Upper lobe of left lung (tissue), 6 donors: ENCODE results near the gene HBQ1. TPM values are rescaled to one million over a fixed set of nuclear protein-coding genes. Genes with fewer than 3 reads are reported as not detected.

Experiments
- ATAC-seq, 2 donors: fragments of 200-7000 bp; cut with Tn5 transposase; one replicate each; pipeline ENCODE4 v1.9.1; 2022; ENCODE audit warnings: mild to moderate bottlenecking in 2 of 2, moderate library complexity in 2 of 2; ENCODE audit not compliant: low FRiP score in 2 of 2
- DNase-seq, 2 donors: peaks; one replicate each; pipeline ENCODE4 v3.0.0-alpha.2; 2019 to 2020
- H3K27ac ChIP-seq, 4 donors: fragments of 200-600 bp; sonication (generic); one replicate each; pipeline ENCODE4 v1.5.1; 2016 to 2019
- H3K27me3 ChIP-seq, 4 donors: fragments of 200-600 bp; sonication (generic); one replicate each; pipeline ENCODE4 v1.5.1; 2017 to 2019
- H3K36me3 ChIP-seq, 4 donors: fragments of 200-600 bp; sonication (generic); one replicate each; pipeline ENCODE4 v1.5.1; 2016 to 2019
- H3K4me1 ChIP-seq, 4 donors: fragments of 200-600 bp; sonication (generic); one replicate each; pipeline ENCODE4 v1.5.1; 2018 to 2019
- H3K4me3 ChIP-seq, 4 donors: fragments of 200-600 bp; sonication (generic); one replicate each; pipeline ENCODE4 v1.5.1; 2017 to 2019; ENCODE audit warnings: mild to moderate bottlenecking in 2 of 4, moderate library complexity in 1 of 4
- H3K9me3 ChIP-seq, 4 donors: fragments of 200-600 bp; sonication (generic); one replicate each; pipeline ENCODE4 v1.5.1; 2018 to 2019
- EP300 ChIP-seq, 4 donors: sonication (generic); formaldehyde crosslinking; IDR thresholded peaks; one replicate each; pipeline ENCODE4 v1.5.1; 2017; ENCODE audit warnings: antibody characterized with exemption in 4 of 4, control low read depth in 2 of 4
- POLR2A ChIP-seq, 4 donors: fragments of 450-650 bp; IDR thresholded peaks; one replicate each; pipeline ENCODE4 v1.5.1; 2016 to 2017; ENCODE audit warnings: antibody characterized with exemption in 4 of 4, mild to moderate bottlenecking in 2 of 4
- POLR2AphosphoS5 ChIP-seq, 2 donors: sonication (generic); formaldehyde crosslinking; IDR thresholded peaks; one replicate each; pipeline ENCODE4 v1.5.1; 2017; ENCODE audit warnings: antibody characterized with exemption in 2 of 2
- WGBS, 2 donors: methylation state at CpG; one replicate each; pipeline ENCODE4 v1.1.5; 2017 to 2018; 5-methylcytosine and 5-hydroxymethylcytosine counted together
- total RNA-seq, 6 donors: library from RNA; depleted of rRNA in 4 of 6; stranded (reverse); fragments of >200 nt in 4 of 6; gene quantifications; one replicate each; pipeline versions ENCODE4 v1.1.0 to v1.2.1, GENCODE V29; 2016 to 2021
- TF ChIP-seq, protein P1 (sequence below), 6 experiments: fragments of 450-650 bp in 4 of 6; fragments of 200-600 bp in 2 of 6; sonication (generic) in 2 of 6; IDR thresholded peaks; one replicate each; pipeline ENCODE4 v1.5.1; 2016 to 2019; ENCODE audit warnings: antibody characterized with exemption in 6 of 6
- donor health status: DM: no; HTN: no; CAD: no; lungs with moderate emphysema.
- donor health status: DM: no; HTN: yes; CAD: no; lungs with severe emphysema.

Gene HBQ1
- total RNA-seq, 6 donors from 2014 or later, result not detected

DNA sequence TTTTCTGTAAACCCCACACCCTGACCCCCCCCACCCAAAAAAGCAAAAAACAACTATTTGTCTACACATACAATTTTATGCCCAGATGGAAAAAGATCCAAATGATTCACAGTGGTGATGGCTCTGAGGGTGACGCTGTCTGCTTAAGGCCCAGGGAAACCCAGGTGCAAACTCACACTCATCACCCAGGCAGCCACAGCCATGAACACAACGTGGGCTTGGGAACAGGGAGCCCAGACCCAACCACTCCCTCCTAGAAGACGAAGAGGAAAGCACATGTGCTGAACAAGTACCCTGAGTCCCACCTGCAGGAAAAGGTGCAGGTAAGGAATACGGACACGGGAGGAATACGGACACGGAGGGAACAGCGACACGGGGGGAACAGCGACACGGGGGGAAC, 5.4 kb downstream of the HBQ1 start:
- DNase-seq (no peak), ATAC-seq (no peak)
- TF ChIP-seq POLR2AphosphoS5 (IDR thresholded peaks at IDR 0.05) (no peak), POLR2A (IDR thresholded peaks at IDR 0.05) (no peak), EP300 (IDR thresholded peaks at IDR 0.05) (no peak)
- TF ChIP-seq, protein P1, sequence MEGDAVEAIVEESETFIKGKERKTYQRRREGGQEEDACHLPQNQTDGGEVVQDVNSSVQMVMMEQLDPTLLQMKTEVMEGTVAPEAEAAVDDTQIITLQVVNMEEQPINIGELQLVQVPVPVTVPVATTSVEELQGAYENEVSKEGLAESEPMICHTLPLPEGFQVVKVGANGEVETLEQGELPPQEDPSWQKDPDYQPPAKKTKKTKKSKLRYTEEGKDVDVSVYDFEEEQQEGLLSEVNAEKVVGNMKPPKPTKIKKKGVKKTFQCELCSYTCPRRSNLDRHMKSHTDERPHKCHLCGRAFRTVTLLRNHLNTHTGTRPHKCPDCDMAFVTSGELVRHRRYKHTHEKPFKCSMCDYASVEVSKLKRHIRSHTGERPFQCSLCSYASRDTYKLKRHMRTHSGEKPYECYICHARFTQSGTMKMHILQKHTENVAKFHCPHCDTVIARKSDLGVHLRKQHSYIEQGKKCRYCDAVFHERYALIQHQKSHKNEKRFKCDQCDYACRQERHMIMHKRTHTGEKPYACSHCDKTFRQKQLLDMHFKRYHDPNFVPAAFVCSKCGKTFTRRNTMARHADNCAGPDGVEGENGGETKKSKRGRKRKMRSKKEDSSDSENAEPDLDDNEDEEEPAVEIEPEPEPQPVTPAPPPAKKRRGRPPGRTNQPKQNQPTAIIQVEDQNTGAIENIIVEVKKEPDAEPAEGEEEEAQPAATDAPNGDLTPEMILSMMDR (IDR thresholded peaks at IDR 0.05), result no peak
- Histone ChIP-seq H3K4me3 (no peak overlapping the region), H3K9me3 (no peaks in the 10 kb centered on the region), H3K27me3 (peaks cover 0 to 6% (median under 1%) of the 10 kb centered on the region in 4 donors), H3K27ac (no peak overlapping the region), H3K36me3 (peaks cover 22 to 36% (median 34%) of the 10 kb centered on the region in 4 donors), H3K4me1 (peaks cover 9 to 11% (median 10%) of the 10 kb centered on the region in 4 donors)
- WGBS, 2 donors, result 77 to 86% methylated on average over 4 to 11 of the region's 11 CpGs

DNA sequence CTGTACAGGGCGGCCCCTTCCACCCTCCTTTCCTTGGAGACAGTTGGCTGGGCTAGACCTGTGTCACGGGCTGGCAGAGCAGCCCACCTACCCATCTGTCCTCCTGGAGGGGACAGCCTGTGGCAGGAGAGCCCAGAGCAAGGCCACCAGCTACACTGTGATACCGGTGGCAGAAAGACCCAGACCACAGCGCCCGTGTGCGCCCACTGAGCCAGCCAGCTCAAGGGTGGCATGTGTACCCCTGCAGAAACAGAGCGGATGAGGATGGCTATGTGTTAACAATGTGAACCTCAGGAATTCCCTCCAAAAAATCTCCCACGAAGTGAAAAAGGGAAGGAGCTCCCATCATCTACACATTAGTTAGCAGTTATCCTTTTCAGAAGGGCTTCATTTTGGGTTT, 7.1 kb downstream of the HBQ1 start:
- ATAC-seq (no peak), DNase-seq (no peak)
- H3K27me3 ChIP-seq, result no peaks in the 10 kb centered on the region
- H3K36me3 ChIP-seq, result peaks cover 35 to 53% (median 50%) of the 10 kb centered on the region in 4 donors
- TF ChIP-seq POLR2A (IDR thresholded peaks at IDR 0.05), result no peak
- TF ChIP-seq POLR2AphosphoS5 (IDR thresholded peaks at IDR 0.05), result no peak
- TF ChIP-seq EP300 (IDR thresholded peaks at IDR 0.05), result no peak
- TF ChIP-seq, protein P1 (IDR thresholded peaks at IDR 0.05), result no peak
- H3K4me3 ChIP-seq, result no peak overlapping the region
- WGBS, 2 donors, result 93 to 95% methylated on average over 6 to 8 of the region's 8 CpGs
- no peaks in the 10 kb centered on the region for H3K9me3 ChIP-seq
- H3K27ac ChIP-seq, result no peak overlapping the region
- no peaks in the 10 kb centered on the region for H3K4me1 ChIP-seq

DNA sequence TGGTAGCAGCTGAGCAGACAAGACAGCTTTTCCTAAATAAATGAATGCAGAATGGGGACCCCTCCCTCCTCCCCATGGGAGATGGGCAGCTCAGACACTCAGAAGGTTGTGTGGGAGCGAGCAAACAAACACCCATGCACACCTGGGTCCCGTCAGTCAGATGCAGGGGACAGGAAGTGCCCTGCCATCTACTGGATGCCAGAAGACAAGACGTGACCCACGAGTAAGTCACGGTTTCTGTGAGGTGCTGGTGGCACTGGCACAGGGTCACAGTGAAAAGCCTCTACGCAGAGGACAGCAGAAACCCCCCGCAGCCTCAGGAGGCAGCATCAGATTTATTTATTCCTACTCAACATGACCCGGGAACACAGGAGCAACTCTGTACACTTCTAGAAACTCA, 8.4 kb downstream of the HBQ1 start:
- ATAC-seq (peak in 1 of 2 donors; percentile 34), DNase-seq (no peak)
- Histone ChIP-seq H3K4me3 (no peak overlapping the region), H3K36me3 (peaks cover 40 to 66% (median 64%) of the 10 kb centered on the region in 4 donors), H3K27ac (no peak overlapping the region), H3K27me3 (no peaks in the 10 kb centered on the region), H3K9me3 (no peaks in the 10 kb centered on the region), H3K4me1 (no peaks in the 10 kb centered on the region)
- WGBS, 2 donors, result 81 to 96% methylated on average over 4 to 8 of the region's 8 CpGs
- TF ChIP-seq, protein P1 (IDR thresholded peaks at IDR 0.05), result no peak
- TF ChIP-seq POLR2A (IDR thresholded peaks at IDR 0.05), result no peak
- TF ChIP-seq EP300 (IDR thresholded peaks at IDR 0.05), result no peak
- TF ChIP-seq POLR2AphosphoS5 (IDR thresholded peaks at IDR 0.05), result no peak

DNA sequence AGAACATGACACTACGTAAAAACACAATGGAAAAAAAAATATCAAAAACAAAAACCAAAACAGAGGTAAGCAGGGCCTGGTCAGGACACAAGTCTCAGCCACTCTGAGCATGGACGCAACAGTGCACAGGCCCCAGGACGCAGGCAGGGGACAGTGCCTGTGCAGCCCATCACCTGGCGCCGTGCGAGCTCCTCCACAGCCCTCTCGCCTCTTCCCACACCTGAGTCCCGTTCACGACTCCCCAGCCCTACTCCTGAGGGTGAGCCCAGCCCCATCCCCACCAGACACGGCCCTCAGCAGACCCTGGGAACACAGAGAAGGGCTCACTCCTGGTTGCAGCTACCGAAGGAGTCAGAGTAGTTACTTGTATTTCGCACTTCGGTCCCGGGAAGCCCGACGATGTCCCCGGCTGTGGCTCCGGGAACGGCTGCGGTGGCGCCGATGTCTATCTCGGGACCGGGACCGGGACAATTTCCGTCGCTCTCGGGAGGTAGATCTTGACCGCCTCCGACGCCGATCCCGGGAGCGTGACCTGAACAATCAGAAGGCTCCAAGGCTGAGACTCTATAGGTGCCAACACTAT, 9.4 kb downstream of the HBQ1 start:
- peak in 1 of 2 donors; percentile 81 for DNase-seq
- Histone ChIP-seq H3K4me1 (no peaks in the 10 kb centered on the region), H3K27me3 (no peaks in the 10 kb centered on the region), H3K9me3 (no peaks in the 10 kb centered on the region), H3K27ac (no peak overlapping the region), H3K36me3 (peaks cover 41 to 76% (median 74%) of the 10 kb centered on the region in 4 donors), H3K4me3 (no peak overlapping the region)
- TF ChIP-seq, protein P1 (IDR thresholded peaks at IDR 0.05), result no peak
- TF ChIP-seq POLR2AphosphoS5 (IDR thresholded peaks at IDR 0.05), result no peak
- TF ChIP-seq EP300 (IDR thresholded peaks at IDR 0.05), result no peak
- TF ChIP-seq POLR2A (IDR thresholded peaks at IDR 0.05), result no peak
- ATAC-seq, result peak; percentile 12 to 44
- WGBS, 2 donors, result 95 to 96% methylated on average over 24 to 34 of the region's 34 CpGs

DNA sequence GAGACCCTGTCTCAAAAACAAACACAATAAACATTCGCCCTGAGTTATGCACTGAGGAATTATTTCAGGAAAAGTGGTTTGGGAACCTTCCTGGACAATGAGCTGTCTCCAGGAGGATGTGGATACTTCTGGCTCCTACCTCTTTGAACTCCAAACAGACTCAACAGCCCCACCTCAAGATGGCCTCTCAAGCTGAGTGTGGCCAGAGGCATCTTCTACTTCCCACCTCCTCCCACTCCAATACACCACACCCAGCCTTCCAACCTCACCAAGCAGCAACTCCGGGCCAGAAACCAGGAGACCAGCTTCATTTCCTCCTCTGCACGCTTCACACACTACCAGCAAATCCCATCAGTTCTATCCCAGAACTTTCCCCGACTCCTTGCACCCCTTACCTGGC, 11.6 kb downstream of the HBQ1 start:
- Histone ChIP-seq H3K27me3 (no peaks in the 10 kb centered on the region), H3K4me1 (no peaks in the 10 kb centered on the region), H3K4me3 (no peak overlapping the region), H3K36me3 (peaks cover 47 to 98% (median 95%) of the 10 kb centered on the region in 4 donors), H3K27ac (no peak overlapping the region), H3K9me3 (no peaks in the 10 kb centered on the region)
- no peak for TF ChIP-seq POLR2A (IDR thresholded peaks at IDR 0.05)
- TF ChIP-seq, protein P1 (IDR thresholded peaks at IDR 0.05), result no peak
- no peak for TF ChIP-seq EP300 (IDR thresholded peaks at IDR 0.05)
- no peak for TF ChIP-seq POLR2AphosphoS5 (IDR thresholded peaks at IDR 0.05)
- no peak for ATAC-seq
- DNase-seq, result no peak
- WGBS, 2 donors, result 92% methylated on average over 4 of the region's 4 CpGs
